Measurements from ENCODE around the gene SND1.

- no peak for TF ChIP-seq CTCF (conservative IDR thresholded peaks at IDR 0.05 in 1 of 2, IDR thresholded peaks at IDR 0.05 in 1 of 2; ENCODE audit: low read depth in 1 of 2, low read length in 2 of 2)
- TF ChIP-seq EZH2 (IDR thresholded peaks at IDR 0.05; ENCODE audit: low read length, missing control alignments), result no peak
These were observed 241.6 kb downstream of the SND1 start for GRCh38 chr7:127893547-127893946.
